NCI-H1092 treated with DMSO at 0.1 percent for 48 hours (cell line): Measurements from ENCODE around the gene FDXR.
"Not testable (repeated sequence)": the region's sequence is repeated elsewhere in the genome, so short reads cannot be mapped to it uniquely, and the experiment has no call there.

ENCODE experiments used
- DNase-seq: peaks from one replicate; lab custom pipeline; 2025; lab: John Stamatoyannopoulos, UW

The FDXR gene

GRCh38 chr17:74872313-74873036, at the start of gene FDXR:
FDXR (minus strand) TSS chr17:74872994; CDS start chr17:74872944, 50 bp downstream.
- no peak for DNase-seq

DNA sequence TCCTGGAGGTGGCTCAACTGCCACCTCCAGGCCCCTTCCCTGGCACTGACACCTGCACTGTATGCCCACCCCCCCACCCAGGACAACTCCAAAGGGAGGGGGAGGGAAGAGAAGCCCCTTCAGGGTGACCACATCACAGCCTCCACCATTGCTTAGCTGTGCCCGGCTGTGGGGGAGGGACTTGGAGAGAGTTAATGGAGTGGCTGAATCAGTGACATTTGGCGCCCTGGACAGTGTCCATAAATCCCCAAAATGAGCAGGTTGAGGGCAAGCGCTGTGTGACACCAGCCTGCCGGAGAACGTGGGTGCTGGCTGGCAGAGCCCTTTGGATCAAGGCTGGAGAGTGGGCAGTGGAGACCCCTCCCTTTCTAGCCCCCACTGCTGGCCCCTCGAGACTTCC, 49.4 kb upstream of the FDXR start:
- no peak for DNase-seq

GRCh38 chr17:74921769-74922168, 49.0 kb upstream of the FDXR start:
- no peak for DNase-seq

DNA sequence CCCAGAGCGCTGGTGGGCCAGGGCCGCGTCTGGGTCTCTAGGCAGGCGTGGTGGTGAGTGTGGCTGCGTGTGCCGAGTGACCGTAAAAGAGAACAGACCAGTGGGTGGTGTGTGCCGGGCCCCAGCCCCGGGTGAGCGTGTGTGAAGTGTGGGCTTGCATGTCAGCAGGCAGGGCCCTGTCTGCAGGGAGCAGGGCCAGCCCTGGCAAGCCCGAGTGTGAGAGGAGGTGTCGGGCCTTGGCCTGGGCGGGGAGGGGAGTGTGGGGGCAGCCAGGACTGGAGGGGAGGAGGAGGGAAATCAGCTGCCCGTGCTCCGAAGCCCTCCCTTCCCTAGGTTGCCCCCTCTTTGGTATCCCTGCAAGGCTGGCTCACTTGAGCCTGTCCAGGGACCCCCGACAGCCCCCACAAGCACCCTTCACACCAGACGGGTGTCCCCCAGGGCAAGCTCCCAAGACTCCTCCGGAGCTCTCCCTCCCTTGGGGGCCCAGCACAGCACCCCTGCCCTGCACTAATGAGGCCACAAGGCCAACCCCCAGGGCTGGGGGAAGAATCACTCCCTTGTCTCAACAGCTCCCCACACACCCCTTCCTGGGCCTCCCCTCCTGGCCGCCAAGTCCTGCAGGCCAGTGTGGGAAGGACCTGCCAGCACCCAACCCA, 48.4 kb upstream of the FDXR start:
- DNase-seq: no peak

DNA sequence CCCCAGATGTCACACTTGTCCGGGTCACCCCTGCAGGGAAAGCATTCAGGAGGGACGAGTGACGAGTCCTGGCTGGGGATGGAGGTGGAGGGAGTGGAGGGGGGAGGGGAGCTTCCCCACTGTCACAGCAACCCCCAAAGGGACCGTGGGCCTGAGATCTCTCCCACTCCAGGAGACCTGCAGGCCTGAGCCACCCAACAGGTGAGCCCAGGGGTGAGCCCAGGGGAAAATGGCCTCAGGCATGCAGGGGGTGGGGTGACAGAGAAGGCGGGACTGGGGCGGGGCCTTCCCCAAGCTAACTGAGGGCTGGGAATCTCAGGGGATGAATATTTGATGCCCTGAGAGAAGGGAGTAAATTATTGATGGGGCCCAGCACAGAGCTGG, 47.8 kb upstream of the FDXR start:
- DNase-seq: no peak

DNA sequence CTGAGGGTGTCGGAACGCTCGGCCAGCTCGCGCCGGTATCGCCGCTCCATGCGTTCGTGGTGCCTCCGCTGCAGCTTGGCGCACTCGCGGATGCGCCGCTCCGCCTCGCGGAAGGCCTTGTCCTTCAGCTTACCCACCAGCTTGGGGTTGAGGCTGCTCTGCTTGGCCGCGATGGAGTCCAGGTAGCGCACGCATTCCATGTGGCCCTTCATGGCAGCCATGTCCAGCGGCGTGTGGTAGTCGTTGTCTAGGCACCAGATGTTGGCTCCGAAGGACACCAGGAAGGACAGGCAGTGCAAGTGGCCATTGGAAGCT, 47.5 kb upstream of the FDXR start:
- DNase-seq: no peak

DNA sequence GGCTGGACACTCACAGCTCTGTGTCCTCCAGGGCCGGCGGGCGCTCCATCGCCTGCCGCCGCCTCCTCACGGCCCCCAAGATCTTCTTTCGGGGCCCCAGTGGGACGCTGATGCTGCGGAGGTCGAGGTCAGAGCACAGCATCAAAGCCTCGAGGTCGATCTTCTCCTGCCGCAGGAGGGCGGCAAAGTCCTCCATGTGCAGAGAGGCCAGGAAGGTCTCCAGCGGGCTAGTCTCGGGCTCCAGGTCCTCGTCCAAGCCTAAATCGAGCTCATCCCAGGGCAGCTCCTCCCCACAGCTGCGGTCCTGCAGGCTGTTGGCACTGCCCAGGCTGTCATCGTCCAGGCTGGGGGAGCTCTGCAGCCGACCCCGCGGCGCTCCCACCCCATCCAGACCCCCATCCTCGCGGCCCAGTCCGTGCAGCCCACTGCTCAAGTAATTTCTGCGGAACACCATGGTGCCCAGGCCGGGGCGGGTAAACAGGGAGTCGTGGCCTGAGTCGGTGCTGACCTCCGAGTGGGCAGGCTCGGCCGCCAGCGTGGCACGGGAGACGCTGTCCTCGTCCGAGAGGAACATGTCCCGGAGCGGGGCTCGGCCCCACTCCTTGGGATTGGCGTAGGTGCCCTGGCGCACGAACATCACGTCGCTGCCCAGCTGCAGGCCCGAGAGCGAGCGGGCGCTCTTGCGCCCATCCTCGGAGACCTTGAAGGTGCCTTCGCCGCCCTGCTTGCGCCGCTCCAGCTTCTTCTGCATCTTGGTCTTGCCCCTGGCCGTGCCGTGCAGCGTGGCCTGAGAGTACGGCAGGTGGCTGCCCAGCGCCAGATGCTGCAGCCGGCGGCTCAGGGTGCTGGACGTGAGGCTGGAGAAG, 46.9 kb upstream of the FDXR start:
- DNase-seq: no peak

DNA sequence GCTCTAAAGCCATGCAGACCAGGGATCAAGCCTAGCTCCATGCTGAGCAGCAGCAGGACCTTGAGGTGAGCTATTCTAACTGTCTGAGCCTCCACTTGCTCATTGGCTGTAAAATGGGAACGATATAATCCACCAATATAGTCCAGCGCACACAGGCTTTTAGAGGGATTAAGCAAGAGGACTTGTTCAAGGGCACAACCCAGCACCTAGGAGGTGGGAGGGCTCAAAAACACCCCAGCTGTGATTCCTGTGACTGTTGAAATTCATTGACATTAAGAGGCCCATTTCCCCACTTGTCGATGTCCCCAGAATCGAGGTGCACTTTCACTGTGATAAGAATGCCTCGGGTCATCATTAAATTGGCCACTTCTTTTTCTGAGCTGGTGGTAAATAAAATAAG, 46.1 kb upstream of the FDXR start:
- no peak for DNase-seq

DNA sequence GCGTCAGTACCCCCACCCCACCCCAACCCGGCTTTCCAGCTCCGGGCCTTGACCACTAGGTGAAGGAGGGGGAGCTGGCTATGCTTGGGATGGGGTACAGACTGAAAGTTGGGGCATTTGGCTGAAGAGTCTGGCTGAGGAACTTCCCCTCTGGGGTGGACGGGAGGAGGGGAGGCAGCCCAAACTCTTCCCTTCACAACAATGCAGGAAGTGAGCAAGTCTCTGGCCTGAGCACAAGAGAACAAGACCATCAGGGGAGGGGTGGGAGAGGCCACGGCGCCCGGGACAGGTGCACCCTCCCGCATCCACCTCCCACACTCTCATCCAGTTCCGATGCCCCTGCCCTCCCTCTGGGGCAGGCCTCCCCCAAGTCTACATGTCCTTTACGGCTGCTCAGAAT, 44.6 kb upstream of the FDXR start:
- no peak for DNase-seq

DNA sequence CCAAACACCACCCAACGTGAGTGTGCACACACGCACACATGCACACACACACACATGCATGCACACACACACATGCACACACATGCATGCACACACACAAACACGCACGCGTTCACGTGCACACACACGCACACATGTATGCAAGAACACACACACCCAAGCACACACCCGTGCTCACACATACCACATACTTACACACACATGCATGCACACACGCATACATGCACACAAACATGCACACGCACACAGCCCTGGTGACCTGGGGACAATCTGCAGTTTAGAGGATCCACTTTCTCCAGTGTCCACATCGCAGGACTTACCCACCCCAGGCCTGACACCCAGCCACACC, 44.0 kb upstream of the FDXR start:
- DNase-seq: no peak

- DNase-seq: no peak
Measured at GRCh38 chr17:74916136-74916850, 43.5 kb upstream of the FDXR start.

DNA sequence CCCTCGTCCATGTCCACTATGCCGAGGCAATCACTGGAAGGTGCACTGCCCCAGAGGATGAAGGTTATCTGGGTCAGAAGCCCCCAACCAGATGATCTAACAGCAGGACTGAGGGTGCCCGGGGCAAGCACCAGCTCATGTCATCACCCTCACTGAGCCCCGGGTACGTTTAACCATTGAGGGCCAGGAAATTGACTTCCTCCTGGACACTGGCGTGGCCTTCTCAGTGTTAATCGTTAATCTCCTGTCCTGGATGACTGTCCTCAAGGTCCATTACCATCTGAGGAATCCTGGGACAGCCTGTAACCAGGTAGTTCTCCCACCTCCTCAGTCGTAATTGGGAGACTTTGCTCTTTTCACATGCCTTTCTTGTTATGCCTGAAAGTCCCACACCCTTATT, 38.6 kb upstream of the FDXR start:
- DNase-seq: not testable (repeated sequence)

- DNase-seq: not testable (repeated sequence)
Measured at GRCh38 chr17:74909097-74909496, 36.3 kb upstream of the FDXR start.

DNA sequence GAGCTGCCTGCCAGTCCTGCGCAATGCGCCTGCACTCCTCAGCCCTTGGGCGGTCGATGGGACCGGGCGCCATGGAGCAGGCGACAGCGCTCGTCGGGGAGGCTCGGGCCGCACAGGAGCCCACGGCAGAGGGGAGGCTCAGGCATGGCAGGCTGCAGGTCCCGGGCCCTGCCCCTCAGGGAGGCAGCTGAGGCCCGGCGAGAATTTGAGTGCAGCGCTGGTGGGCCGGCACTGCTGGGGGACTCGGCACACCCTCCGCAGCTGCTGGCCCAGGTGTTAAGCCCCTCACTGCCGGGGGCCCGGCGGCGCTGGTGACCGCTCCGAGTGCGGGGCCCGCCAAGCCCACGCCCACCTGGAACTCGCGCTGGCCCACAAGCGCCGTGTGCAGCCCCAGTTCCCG, 34.2 kb upstream of the FDXR start:
- no peak for DNase-seq

GRCh38 chr17:74906214-74906793, 33.5 kb upstream of the FDXR start:
- not testable (repeated sequence) for DNase-seq

DNA sequence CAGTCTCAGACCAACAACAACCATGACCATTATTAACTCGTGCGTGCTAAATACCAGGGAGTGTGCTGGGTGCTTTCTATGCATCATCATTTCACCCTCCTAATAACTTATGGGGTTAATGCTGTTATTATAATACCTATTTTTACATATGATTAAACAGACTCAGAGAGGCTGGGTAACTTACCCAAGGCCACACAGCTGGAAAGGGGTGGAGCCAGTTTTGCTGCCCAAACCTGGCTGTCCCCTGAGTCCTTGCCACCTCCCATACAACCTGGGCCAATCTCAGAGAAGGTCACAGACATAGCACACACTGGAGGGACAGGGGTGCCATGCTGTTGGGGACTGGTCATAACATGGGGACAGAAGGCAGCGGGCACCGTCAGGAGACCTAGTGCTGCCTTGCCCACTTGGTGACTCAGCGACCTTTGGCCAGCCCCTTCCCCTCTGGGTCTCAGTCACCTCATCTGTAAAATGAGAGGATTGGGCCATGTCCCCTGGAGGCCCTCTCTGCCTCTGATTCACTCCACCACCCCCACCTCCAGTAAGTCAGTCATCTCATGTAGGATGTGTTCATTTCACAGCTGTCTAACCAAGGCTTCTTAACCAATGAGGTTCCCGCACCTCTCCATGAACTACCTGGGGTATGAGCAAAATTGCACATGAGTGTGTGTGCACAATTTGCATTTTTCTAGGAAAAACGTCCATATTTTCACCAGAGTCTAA, 32.1 kb upstream of the FDXR start:
- no peak for DNase-seq

GRCh38 chr17:74903671-74904070, 30.9 kb upstream of the FDXR start:
- no peak for DNase-seq

- DNase-seq: no peak
Measured at GRCh38 chr17:74903034-74903433, 30.2 kb upstream of the FDXR start.

GRCh38 chr17:74901353-74902135, 28.8 kb upstream of the FDXR start:
- DNase-seq: no peak

DNA sequence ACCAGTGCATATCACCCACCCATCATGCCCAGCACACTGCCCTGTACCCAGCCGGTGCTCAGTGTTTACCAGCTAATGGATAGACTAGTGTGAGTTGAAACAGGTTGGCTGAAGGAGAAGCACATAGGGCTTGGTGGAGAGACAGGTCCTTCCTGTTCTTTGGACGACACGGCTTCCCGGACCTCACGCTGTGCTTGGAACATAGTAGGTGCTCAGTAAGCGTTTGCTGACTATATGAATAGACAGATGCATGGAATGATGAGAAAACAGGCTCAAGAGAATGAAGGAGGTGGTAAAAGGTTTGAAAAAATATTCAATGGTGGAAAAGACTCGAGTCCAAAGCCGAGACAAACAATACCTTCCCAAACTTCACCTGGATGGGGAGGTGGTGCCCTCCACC, 27.4 kb upstream of the FDXR start:
- no peak for DNase-seq
